LNCAP (cell line): ENCODE results near the gene MAST2.

Experiments used
- CTCF ChIP-seq: fragments of 450-650 bp; IDR thresholded peaks from 2 replicates; pipeline ENCODE4 v1.5.1; 2017; ENCODE audit warnings: mild to moderate bottlenecking

The MAST2 gene

GRCh38 chr1:45880930-45881329 lies 77.5 kb downstream of the MAST2 start:
- no peak for TF ChIP-seq CTCF

GRCh38 chr1:45883658-45884057 lies 80.2 kb downstream of the MAST2 start:
- TF ChIP-seq CTCF: no peak

- no peak for TF ChIP-seq CTCF
Measured at GRCh38 chr1:45884700-45885099, 81.3 kb downstream of the MAST2 start.

GRCh38 chr1:45886229-45886628 lies 82.8 kb downstream of the MAST2 start:
- TF ChIP-seq CTCF: no peak

GRCh38 chr1:45887156-45887842 lies 83.9 kb downstream of the MAST2 start:
- no peak for TF ChIP-seq CTCF

- no peak for TF ChIP-seq CTCF
Measured at GRCh38 chr1:45890078-45890477, 86.7 kb downstream of the MAST2 start.

- TF ChIP-seq CTCF: no peak
Measured at GRCh38 chr1:45891087-45891486, 87.7 kb downstream of the MAST2 start.
